Mononuclear cell (primary cell): Measurements from ENCODE around the gene CRADD. TPM values are rescaled to one million over a fixed set of nuclear protein-coding genes. Genes with fewer than 3 reads are reported as not detected.
"Not testable (repeated sequence)": the region's sequence is repeated elsewhere in the genome, so short reads cannot be mapped to it uniquely, and the experiment has no call there.

Experiments used
- H3K27me3 ChIP-seq: 2 replicates; pipeline ENCODE4 v1.6.0; 2011; ENCODE audit warnings: low read length, control low read depth; ENCODE audit not compliant: insufficient read depth
- H3K4me1 ChIP-seq: 2 replicates; pipeline ENCODE4 v1.5.1; 2011; ENCODE audit warnings: mild to moderate bottlenecking, low read length, control low read depth; ENCODE audit not compliant: insufficient read depth
- H3K4me3 ChIP-seq: 2 replicates; pipeline ENCODE4 v1.5.1; 2011; ENCODE audit warnings: mild to moderate bottlenecking, low read length, moderate library complexity
- H3K9me3 ChIP-seq: 2 replicates; pipeline ENCODE4 v1.5.1; 2011; ENCODE audit warnings: low read depth, mild to moderate bottlenecking, control low read depth, low read length
- total RNA-seq: library from RNA; depleted of rRNA; stranded (reverse); fragments of >200 nt; gene quantifications from one replicate; pipeline ENCODE4 v1.2.3, GENCODE V29; 2012

Gene CRADD
- total RNA-seq, 1 donor = 7.5 TPM

DNA sequence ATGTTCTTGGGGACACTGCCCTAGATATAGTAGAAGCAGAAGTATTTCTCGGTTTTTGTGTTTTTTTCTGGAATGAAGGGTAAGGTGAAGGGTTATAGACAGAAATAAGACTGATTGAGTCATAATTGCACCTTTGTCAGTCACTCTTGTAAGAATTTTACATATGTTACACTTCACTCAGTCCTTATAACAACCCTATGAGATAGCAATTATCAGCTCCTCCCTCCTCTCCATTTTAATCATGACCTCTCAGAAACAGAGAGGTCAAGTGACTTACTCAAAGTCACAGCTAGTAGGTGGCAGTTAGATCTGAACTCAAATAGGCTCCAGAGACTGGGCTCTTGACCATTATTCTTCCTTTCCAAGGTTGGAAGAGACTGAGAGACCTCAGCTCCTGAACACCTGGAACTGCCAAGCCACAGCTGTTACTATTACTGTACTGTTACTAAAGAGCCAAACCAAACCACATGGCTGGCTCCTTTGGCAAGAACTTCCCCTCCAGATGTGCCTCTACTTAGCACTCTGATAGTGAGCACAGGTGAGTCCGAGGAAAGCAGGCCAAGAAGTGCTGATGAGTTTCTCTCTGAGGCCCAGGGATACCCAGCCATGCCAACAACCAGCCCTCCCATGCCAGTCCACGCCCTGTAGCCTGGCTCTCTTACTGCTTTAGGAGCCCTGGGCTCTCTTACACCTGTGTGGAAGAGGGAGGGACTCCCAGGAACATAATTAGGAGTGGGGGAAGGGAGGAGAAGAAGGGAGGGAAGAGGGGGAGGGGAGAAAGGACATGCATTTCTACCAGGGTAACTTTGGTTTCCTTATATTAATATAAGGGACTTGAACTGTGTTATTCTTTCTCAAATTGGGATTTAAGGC, 121.3 kb downstream of the CRADD start:
- no peak overlapping the region for H3K4me3 ChIP-seq
- H3K4me1 ChIP-seq = no peaks in the 10 kb centered on the region
- no peaks in the 10 kb centered on the region for H3K9me3 ChIP-seq
- H3K27me3 ChIP-seq = no peaks in the 10 kb centered on the region

DNA sequence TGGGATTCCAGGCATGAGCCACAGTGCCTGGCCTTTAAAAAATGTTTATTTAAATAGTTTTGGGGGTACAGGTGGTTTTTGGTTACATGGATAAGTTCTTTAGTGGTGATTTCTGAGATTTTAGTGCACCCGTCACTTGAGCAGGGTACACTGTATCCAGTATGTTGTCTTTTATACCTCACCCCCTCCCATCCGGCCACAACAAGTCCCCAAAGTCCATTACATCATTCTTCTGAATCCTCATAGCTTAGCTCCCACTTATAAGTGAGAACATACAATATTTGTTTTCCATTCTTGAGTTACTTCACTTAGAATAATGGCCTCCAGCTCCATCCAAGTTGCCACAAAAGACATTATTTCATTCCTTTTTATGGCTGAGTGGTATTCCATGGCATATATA, 124.5 kb downstream of the CRADD start:
- not testable (repeated sequence) for H3K27me3 ChIP-seq, H3K4me1 ChIP-seq, H3K4me3 ChIP-seq, H3K9me3 ChIP-seq

DNA sequence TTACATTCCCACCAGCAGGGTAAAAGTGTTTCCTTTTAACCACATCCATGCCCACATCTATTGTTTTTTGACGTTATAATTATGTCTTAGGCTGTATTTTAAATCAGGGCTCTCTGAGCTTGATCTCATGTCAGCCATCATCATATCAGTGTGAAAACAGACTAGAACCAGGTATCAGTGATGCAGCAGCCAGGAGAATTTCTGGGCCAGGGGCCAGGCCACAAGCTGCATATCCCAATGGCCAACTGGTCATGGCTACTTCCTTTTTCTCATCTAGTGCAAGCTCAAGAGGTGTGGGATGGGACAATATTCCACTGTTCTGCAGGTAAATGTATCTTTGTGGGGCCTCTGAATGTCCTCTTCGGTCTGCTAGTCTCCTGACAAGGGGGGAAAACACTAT, 125.1 kb downstream of the CRADD start:
- no peaks in the 10 kb centered on the region for H3K4me1 ChIP-seq
- H3K4me3 ChIP-seq = no peak overlapping the region
- no peaks in the 10 kb centered on the region for H3K9me3 ChIP-seq
- H3K27me3 ChIP-seq = no peaks in the 10 kb centered on the region

DNA sequence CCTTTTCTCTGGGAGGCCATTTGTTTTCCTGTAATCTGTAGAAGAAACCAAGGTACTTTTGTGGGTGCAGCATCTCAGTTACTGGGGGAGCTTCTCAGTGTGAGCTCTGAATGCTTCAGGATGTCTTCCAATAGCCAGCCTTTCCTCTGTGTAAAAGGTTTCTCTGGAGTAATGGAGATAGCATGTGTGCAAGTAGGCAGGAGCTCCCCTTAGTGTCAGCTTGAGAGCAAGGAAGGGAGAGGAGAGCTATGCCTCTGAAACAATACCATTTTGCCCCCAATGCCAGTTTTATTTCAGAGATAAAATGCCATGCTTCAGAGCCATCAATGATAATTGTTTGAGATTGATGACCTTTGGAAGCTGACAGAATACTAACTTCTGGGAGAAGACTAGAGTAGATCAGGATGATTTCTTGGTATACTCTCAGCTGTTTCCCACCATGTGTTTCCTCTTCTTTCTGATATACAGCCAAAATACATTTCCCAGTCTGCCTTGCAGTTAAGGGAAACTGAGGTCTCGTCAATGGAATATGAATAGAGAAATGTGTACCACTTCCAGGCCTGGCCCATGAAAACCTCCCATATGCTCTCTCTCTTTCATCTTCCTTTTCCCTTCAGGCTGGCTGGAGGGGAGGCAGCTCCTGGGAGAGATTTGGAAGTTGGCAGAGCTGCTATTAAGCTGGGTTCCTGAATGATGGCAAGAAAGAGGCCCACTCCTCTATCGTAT, 125.7 kb downstream of the CRADD start:
- no peaks in the 10 kb centered on the region for H3K27me3 ChIP-seq
- no peaks in the 10 kb centered on the region for H3K9me3 ChIP-seq
- no peaks in the 10 kb centered on the region for H3K4me1 ChIP-seq
- H3K4me3 ChIP-seq = no peak overlapping the region

DNA sequence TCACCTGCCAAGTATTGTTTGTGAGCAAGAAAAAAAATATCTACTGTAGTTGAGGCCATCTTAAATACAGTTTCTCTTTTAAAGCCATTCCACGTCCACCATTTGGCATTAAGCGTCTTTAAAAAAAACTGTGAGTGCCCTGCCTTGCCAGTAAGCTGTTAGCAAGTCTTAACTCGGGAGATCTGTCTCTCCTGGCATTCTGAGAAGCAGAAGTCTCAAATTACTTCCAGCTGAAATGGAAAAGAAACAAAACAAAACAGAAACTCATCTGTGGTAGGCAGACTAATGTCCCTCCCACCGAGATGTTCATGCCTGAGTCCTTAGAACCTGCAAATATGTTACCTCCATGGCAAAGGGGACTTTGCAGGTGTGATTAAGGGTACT, 126.2 kb downstream of the CRADD start:
- no peaks in the 10 kb centered on the region for H3K9me3 ChIP-seq
- H3K27me3 ChIP-seq = no peaks in the 10 kb centered on the region
- no peaks in the 10 kb centered on the region for H3K4me1 ChIP-seq
- H3K4me3 ChIP-seq = no peak overlapping the region

DNA sequence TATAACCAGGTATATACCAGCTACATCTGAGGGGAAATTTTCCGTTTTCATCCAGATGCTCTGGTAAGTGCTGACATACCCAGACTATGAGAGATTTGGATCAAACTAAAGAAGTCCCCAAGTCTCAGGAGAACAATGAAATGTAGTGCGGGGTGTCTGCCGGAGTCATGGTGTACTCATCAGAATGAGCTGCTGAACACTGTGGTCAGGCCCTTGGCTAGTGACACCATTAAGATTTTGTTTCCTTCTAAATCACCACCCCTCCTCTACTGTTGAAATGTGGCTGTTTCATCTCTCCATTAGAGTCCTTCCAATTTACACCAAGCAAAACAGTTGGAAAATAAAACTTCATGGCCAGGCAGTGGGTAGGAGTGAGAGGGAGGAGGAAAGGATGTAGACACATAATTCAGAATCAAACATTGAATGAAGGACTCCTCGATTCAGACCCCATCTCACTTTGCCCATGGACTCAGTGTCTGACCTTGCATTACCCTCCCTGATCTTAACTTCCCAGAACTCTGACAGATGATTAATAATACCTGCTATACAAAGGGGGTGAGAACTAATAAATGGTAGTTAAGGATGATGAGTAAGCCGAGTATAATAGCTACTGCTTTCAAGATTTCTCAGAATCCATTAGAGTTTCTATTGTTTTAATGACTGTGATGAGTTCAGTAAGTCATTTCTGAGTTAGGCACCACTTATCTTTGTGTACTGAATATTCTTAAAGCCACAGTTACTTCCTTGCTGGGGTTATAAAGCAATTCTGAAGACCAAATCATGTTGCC, 127.4 kb downstream of the CRADD start:
- Histone ChIP-seq H3K4me1 (no peaks in the 10 kb centered on the region), H3K9me3 (no peaks in the 10 kb centered on the region), H3K27me3 (no peaks in the 10 kb centered on the region), H3K4me3 (no peak overlapping the region)

DNA sequence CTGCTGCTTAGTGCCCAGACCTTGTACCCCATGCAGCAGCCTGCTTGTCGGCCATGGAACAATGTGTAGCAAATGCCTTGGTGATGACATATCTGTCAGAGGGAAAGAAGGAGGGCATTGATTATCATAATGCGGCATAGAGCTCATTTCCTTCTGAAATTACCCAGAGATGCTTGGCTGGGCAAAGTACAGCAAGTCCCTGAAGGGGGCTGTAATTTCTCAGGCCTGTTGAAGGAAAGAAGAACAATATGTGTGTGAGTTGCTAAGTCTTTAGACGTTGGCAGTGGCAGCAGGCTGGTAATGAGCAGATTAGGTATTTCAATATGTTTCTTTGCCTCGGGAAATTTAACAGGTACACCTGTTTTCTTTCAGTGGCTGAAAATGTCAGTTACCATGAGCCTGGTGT, 128.6 kb downstream of the CRADD start:
- H3K4me3 ChIP-seq = no peak overlapping the region
- H3K4me1 ChIP-seq = no peaks in the 10 kb centered on the region
- no peaks in the 10 kb centered on the region for H3K27me3 ChIP-seq
- H3K9me3 ChIP-seq = no peaks in the 10 kb centered on the region

DNA sequence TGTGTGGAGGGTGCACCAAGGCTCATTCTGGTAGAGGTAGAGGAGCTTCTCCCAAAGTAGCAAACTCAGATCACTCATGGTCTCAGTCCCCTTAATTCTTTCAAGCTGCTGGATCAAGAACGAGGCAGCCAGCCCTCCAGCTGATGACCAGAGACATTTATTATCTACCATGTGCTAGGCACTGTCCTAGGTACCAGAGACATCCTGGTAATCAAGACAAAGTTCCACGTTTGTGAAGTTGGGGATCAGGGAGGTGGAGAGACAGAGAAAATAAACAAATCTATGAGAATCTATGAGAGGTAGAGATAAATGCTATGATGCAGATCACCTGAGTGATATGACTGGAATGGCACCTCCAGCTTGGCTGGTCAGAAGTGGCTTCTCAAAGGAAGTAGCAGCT, 130.2 kb downstream of the CRADD start:
- no peak overlapping the region for H3K4me3 ChIP-seq
- H3K27me3 ChIP-seq = no peaks in the 10 kb centered on the region
- no peaks in the 10 kb centered on the region for H3K4me1 ChIP-seq
- no peaks in the 10 kb centered on the region for H3K9me3 ChIP-seq

DNA sequence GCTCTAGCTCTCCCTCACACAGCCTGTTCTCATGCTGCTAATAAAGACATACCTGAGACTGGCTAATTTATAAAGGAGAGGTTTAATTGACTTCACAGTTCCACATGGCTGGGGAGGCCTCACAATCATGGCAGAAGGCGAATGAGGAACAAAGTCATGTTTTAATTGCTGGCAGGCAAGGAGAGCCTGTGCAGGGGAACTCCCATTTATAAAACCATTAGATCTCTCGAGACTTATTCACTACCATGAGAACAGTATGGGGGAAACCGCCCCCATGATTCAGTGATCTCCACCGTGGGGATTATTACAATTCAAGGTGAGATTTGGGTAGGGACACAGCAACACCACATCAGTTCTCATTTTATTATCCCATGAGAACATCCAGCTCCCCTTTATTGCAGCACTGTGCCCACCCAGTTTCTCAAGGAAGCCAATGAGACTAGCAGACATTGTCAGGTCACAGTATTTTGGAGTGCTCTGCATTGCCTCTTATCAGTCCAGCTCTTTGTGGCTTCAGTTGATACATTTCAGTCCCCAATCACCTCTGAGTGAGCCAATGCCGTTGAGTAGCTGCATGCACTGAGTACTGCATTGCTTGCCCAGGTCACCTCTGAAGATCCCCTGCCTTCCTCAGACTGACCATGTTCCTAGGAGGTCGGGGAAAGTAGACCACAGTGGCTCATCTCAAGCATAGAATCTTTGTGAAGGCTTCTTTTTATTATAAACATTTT, 131.2 kb downstream of the CRADD start:
- H3K9me3 ChIP-seq = no peaks in the 10 kb centered on the region
- H3K4me1 ChIP-seq = no peaks in the 10 kb centered on the region
- no peak overlapping the region for H3K4me3 ChIP-seq
- no peaks in the 10 kb centered on the region for H3K27me3 ChIP-seq

DNA sequence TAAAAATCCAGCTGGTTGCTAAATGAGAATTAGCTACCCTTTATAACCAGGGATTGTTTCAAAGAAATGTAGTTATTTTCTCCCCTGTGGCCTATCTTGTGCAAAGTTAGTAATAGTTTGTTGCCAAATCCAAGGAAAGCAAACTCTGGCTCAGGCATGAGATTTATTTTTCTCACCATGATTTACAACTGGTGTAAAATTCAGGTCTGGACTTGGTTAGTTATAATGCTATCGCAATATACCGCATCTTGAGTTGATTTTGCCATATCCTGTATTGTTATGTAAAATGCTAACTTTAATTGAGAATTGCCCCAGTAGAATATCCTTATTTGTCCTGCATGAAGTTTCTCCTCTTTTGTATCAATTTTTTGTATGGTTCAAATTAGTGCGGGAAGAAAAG, 135.5 kb downstream of the CRADD start:
- Histone ChIP-seq H3K4me3 (no peak overlapping the region), H3K27me3 (no peaks in the 10 kb centered on the region), H3K9me3 (no peaks in the 10 kb centered on the region), H3K4me1 (no peaks in the 10 kb centered on the region)

DNA sequence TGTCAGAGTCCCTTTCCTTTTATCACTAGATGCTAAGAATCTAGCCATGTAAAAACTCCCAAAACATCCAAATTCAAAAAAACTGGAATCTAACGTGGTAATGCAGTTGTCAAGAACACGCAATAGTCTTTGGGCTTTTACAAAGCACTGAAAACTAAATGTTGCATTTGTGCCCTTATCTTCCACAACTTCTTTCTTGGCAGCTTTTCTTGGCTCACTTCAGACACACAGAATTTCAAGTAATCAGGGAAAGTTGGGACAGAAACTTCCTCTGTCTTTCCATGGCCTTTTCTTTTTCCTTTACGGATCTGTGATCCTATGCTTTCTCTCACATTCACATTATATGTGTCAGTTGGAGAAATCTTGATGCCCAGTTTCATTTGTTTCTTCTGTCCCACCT, 136.0 kb downstream of the CRADD start:
- no peak overlapping the region for H3K4me3 ChIP-seq
- H3K27me3 ChIP-seq = no peaks in the 10 kb centered on the region
- no peaks in the 10 kb centered on the region for H3K4me1 ChIP-seq
- no peaks in the 10 kb centered on the region for H3K9me3 ChIP-seq

DNA sequence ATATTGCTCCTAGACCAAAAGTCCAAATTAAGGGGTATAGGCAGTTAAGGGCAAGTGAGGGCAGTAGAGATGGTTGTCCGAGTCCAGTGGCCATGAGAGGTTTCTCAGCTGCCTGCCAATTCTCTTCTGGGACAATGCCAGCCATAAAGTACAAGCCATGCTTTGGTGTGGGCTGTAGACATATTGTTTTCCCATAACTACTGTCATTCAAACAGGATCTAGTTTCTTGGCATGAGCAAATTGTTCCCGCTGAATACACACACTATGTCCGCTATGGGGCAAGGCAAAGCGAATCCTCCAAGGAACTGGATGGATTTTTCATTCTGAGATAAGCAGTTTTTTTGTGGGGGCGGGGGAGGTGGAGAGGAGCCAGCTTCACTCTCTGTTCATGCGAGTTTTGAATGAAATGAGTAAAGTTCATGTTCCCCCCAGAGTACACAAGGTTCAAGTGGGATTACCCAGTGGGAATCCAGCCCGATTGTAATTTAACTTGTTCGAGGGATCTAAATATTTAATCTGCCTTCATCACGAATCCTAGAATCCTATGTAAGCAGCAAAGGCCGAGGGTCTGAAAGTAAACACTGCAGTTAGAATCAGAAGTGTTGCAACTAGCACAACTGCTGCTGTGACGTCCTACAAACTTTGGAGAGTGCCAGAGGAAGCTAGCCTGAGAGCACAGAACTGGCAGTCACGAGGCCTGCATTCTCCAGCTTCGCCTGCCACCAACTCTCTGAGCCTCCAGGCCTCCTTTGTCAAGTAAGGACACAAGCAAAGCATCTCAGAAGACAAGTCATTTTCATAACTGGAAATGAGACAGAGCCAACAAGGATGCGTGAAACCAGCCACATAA, 137.0 kb downstream of the CRADD start:
- H3K4me1 ChIP-seq = no peaks in the 10 kb centered on the region
- H3K9me3 ChIP-seq = no peaks in the 10 kb centered on the region
- H3K27me3 ChIP-seq = no peaks in the 10 kb centered on the region
- H3K4me3 ChIP-seq = no peak overlapping the region

DNA sequence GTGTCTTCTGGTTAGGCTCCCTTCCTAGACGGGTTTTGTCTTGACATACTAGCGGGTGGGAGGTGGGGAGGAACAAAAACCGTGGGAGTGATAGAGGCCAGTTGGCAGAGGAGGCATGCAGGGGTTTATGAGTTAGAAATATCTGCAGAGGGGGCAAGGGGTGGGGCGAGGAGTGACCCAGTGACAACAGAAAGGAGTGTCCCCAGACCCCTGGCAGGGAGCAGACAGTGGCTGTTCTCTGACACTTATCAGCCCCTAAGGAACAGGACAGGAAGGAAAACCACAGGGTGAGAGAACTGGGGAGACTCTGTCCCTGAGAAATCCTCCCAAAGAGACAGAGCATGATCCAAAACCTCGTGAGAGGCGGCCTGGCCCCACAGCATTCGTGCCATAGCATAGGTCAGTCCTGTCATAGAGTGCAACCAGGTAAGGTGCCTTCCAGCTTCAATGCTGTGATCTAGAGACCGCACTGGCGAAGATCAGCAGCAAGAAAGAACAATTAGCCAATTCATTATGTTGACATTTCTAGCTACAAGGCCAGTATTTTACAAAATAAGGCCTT, 141.4 kb downstream of the CRADD start:
- Histone ChIP-seq H3K9me3 (no peaks in the 10 kb centered on the region), H3K27me3 (no peaks in the 10 kb centered on the region), H3K4me1 (no peaks in the 10 kb centered on the region)

DNA sequence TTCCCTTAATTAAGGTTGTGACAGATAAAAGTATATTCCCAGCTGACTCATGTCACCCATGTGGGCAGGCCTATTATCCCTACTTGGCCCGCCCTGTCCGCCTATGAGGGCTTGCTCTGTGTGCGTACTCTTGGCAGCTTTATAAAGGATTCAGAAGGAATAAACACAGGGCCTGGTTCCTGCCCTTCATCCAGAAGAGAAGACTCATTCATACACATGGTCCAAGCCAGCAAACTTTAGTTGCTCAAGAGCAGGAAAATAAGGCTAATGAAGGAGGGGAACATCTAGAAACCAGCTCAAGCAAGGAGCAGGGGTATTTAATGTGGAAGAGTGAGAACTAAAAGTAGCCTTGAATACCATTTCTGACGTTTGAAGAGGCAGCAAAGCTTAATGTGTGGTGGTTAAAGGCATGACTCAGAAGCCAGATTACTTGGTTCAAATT, 141.9 kb downstream of the CRADD start:
- no peak overlapping the region for H3K4me3 ChIP-seq
- H3K27me3 ChIP-seq = no peaks in the 10 kb centered on the region
- H3K9me3 ChIP-seq = no peaks in the 10 kb centered on the region
- no peaks in the 10 kb centered on the region for H3K4me1 ChIP-seq

More for the DNA sequence above, 141.4 kb downstream of the CRADD start:
- H3K4me3 ChIP-seq = no peak overlapping the region
